Mucosa of gallbladder (tissue), 1 donor: ENCODE measurements around the gene STAT5B. TPM values are rescaled to one million over a fixed set of nuclear protein-coding genes. Genes with fewer than 3 reads are reported as not detected.
"Not testable (repeated sequence)": the region's sequence is repeated elsewhere in the genome, so short reads cannot be mapped to it uniquely, and the experiment has no call there.

Source experiments
- DNase-seq: peaks from one replicate; pipeline ENCODE4 v3.0.0-alpha.2; 2020; ENCODE audit warnings: low spot score
- total RNA-seq: library from RNA; stranded (reverse); gene quantifications from one replicate; pipeline ENCODE4 v1.2.1, GENCODE V29; 2021
- donor health status: DM: no; HTN: no; CAD: no.

Gene STAT5B
- total RNA-seq, 1 donor from 2014 or later, result 61.7 TPM

DNA sequence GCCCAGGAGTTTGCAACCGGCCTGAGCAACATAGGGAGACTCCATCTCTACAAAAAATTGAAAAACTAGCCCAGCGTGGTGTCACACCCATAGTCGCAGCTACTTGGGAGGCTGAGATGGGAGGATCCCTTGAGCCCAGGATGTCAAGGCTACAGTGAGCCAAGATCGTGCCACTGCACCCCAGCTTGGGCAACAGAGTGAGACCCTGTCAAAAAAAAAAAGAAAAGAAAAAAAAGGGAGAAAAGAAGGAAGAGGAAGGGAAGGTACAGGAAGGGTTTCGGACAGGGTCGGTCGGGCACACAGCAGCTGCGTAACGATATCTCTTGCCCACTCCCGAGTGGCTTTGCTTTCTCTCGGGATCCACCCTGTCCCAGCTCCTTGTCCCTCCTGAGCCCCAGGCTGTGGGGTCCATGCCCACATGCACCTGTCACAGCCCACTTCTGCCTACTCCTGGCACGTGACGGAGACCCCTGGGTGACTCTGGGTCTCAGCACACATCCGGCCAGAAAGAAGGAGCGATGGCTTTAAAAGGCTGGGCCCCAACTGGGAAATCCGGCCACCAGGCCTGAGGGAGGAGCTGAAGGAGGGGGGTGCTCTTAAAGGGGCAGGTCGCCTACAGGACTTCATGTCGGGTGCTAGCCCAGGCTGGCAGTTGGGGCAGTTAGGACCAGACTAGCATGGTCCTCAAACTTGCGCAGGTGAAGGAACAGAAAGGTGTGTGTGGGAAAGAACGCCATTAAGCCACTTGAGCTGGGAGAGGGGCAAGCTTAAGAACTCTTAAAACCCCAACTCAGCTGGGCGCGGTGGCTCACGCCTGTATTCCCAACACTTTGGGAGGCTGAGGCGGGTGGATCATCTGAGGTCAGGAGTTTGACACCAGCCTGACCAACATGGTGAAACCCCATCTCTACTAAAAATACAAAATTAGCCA lies 82.0 kb downstream of the STAT5B start, which contains the start of gene GHDC:
Gene GHDC (minus strand): TSS at position 526 of the 931 bp plus-strand sequence. CDS start 913 bp downstream, outside the sequence.
- peak; percentile 86 for DNase-seq

DNA sequence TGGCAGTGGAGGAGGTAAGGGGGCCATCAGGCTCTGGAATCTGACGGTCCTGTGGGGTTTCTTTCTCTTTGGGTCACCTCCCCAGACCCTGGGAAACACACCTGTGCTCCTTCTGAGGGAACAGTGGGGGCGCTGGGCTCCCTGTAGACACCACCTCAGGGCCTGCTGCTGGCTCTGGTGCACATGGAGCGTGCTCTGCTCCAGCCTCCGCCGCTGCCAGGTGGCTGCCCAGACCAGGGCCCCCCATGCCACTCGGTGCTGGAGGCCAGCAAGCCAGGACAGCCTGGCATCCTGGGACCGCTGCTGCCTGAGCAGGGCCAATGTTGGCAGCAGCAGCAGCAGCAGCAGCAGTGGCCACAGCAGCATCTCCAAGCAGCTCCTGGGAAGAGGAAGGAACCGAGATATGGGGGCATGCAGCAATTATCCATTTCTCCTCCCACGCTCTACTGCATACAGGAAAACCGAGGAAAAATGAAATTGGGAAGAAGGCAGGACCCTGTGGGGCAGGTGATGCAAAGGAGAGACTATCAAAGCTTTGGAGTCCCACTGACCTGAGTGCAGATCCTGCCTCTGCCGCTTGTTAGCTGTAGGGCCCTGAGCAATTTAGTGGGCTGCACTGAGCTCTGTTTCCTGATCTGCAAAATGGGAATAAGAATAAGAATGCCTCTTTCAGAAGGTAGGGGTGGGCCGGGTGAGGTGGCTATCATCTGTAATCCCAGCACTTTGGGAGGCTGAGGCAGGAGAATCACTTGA lies 82.8 kb downstream of the STAT5B start:
- no peak for DNase-seq

DNA sequence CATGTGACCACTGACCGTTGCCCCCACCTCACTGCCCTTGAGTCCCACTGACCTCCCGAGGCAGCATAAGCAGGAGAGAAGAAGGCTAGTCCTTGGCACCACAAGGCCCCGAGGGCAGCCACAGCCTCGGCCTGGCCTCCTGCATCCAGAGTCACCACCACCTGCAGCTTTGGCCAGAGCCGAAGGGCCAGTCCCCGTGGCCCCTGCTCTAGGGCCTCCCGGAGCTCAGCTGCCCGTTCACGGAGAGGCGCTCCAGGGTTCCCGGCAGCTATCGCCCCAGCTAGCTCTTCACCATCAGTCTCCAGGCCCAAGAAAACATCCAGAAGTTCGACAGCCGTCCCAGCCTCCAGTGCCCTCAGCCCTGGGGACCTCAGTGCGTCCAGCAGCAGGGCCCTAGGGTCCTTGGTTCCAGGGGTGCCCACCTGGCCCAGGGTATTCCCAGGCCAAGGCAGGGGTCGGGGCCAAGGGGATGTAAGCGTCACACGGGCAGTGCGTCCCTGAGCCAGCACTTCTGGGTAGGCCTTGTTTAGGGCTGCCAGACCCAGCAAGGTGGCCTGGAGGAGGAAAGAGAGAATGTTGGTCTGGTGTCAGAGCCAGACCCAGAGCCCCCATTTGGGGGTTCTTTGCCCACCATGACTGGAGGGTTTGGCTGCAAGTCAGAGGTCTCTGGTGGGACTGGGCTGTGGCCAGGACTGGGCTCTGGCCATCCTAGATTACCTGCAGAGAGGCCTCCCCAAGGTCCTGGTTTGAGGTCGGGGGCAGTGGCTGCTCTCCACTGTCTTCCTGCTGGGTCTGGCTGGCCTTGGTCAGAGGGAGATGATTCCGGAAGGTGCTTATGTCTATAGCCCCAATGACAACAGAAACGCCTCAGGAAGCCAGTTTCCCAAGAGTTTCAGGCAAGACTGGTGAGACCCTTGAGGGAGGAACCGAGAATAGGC lies 83.7 kb downstream of the STAT5B start:
- DNase-seq, result no peak

DNA sequence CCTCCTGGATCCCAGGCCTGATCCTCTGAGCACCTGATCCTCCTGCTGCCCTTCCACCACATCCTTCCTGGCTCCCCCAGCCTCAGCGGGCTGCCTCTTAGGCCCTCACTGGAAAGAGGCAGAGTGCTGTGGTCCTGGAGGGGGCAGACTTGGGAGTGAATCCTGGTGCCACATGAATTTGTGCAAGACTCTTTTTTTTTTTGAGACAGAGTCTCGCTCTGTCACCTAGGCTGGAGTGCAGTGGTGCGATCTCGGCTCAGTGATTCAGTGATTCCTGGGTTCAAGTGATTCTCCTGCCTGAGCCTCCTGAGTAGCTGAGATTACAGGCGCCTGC lies 84.9 kb downstream of the STAT5B start:
- no peak for DNase-seq

DNA sequence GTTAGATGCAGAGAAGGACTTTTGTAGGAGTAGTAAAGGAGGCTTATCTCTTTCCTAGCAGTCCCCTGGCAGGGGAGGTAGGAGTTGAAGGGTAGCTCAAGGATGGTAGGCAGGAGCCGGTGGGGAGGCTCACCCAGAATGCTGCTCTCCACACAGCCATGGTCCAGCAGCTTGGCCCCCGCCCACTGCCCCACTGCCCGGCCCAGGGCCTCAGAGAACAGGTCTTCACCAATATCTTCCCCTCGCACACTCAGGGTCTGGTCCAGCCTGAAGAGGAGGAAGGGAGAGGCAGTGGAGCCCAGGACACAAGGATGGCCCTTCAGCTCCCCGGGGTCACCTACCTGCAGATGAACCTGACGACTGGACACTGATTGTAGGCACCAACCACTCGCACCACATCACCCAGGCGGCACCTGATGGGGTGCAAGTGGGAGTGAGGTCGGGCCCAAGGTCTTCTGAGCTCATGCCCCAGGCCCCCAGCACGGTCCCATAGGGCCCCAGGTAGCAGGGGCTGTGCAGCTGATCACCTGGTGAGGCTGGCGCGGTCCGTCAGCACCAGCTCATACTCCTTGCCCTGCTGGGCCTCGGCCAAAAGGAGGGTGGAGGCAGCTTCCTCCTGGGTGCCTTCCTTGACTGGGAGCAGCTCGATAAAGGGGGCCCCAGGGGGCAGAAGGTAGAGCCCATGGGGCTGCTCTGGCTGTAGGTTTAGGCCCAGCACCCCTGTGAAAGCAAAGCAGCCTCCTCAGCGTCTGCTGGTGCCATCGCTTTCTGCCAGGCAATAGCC lies 85.5 kb downstream of the STAT5B start:
- DNase-seq, result no peak

DNA sequence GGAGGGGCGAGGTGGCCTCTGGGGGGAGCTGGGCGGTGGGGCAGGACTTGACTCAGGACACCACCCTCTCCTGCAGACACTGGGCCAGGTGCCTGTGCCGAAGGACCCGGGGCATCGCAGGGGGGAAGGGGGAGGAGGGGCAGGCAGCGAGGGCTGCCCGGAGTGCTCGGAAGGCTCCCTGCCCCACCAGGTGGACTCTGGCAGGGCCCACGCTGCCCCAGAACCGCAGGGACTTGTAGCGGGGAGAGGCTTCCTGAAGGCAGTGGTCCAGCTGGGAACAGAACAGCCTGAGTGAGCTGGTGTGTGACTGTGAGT lies 86.6 kb downstream of the STAT5B start:
- DNase-seq, result no peak

DNA sequence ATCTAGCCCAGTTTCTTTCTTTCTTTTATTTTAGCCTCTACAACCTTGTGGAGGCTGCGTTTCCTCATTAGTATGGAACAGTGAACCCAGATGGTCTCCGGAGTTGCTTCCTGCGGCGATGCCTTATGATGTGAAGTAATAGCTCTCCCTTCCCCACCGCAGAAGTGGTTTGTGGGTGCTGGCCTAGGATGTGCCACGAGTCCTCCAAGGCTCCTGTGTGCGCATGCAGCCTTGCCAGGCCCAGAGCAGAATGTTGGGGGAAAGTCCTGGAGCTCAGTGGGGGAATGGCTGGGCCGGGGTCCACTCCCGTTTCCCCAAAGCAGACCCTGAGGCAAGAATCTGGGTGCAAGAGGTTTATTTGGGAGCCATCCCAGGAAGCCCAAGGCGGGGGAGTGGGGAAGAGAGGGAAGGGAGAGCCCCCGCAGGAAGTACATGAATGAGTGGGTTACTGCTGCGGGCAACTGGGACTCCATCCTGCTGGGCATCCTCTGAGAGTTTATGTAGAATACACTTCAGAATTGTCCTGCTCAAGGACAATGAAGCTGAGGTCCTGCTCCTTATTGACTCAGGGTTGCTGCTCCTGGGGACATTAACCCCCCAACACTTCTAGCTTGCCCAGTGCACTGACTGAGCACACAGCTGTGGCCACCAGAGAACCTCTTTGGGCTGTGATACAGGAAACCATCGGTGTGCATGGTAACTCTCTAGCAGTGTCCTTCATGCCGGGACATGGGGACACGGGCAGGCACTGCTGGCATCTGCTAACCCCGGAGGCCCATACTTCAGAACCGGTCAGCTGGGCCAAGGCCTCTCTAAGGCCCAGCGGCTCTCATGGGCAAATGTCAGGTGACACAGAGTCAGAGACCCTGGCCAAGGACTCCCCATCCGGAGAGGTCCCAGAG lies 87.2 kb downstream of the STAT5B start:
- DNase-seq, result no peak

DNA sequence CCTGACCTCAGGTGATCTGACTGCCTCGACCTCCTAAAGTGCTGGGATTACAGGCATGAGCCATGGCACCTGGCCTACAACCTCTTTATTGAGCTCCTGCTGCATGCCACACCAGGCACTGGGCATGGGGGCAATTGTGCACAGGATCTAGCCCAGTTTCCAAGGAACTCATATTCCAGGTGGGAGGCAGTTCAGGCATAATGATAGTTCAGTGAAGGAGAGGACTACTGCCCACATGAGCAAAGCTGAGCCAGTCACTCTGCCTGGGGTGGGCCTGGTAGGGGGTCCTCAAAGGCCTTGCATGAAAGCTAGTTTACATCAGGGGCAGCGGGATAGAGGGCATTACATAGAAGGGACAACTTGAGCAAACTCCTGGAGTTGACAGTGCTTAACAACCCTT lies 88.4 kb downstream of the STAT5B start:
- no peak for DNase-seq

DNA sequence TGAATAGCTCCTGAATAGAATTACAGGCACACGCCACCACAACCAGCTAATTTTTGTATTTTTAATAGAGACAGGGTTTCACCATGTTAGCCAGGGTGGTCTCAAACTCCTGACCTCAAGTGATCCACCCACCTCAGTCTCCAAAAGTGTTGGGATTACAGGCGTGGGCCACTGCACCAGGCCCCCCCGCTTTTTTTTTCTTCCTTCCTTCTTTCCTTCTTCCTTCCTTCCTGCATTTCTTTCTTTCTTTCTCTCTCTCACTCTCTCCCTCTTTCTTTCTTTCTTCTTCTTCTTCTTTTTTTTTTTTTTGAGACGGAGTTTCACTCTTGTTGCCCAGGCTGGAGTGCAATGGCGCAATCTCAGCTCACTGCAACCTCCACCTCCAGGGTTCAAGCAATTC lies 90.0 kb downstream of the STAT5B start:
- not testable (repeated sequence) for DNase-seq

DNA sequence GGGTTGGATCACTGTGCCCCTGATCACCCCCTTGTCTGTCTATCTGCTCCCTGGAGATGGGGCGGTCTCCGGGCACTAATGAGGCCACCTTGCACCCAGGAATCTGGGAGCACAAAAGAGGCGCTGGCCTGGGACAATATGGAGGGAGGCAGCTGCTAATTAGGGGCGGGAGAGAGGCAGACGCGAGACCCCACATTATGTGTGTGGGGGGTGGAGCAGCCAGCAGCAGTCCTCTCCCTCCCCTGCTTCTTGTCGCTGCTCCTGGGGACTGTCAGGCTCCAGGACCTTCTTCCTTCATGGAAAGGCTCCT lies 90.6 kb downstream of the STAT5B start:
- DNase-seq, result no peak

DNA sequence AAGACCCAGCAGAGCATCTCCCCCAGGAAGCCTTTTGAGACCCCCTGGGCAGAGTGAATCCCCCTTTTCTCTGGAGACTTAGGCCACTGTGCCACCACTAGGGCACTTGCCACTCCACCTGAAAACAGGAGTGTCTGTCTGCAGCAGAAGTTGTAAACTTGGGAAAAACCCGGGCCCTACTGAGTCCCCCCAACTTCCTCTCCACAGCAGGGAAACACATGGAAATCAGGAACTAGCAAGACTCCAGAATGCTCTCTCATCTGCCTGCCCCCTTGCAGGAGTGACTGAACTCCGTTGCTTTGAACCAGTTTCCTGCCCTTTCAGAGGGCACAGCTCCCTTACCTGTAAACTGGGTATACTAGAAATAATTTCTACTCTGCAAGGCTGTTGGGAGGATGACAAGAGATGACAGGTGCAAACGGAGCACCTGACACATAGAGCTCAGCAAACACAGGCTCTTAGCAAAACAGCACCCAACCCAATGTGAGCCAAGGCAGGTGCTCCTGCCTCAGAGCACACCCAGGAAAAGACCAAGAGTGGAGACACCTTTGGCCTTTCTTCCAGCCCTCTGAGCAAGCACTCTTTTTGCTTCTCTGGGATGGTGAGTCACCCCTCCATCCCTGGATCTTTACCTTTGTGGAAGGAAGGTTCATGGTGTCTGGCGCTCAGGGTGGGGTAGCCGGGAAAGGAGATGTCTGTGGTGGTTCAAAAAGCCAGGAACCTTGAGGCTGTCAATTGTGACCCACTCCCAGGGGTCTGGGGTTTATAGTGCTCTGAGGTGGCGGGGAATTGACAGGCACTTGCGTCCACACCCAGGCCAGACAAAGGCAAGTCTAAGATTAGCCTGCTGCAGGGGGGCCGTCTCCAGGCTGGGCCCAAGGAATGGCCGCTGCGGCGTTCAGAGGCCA lies 91.2 kb downstream of the STAT5B start, which contains the start of gene HCRT:
Gene HCRT (minus strand): TSS at position 740 of the 908 bp plus-strand sequence. CDS start 87 bp downstream, at position 653.
- DNase-seq, result no peak

DNA sequence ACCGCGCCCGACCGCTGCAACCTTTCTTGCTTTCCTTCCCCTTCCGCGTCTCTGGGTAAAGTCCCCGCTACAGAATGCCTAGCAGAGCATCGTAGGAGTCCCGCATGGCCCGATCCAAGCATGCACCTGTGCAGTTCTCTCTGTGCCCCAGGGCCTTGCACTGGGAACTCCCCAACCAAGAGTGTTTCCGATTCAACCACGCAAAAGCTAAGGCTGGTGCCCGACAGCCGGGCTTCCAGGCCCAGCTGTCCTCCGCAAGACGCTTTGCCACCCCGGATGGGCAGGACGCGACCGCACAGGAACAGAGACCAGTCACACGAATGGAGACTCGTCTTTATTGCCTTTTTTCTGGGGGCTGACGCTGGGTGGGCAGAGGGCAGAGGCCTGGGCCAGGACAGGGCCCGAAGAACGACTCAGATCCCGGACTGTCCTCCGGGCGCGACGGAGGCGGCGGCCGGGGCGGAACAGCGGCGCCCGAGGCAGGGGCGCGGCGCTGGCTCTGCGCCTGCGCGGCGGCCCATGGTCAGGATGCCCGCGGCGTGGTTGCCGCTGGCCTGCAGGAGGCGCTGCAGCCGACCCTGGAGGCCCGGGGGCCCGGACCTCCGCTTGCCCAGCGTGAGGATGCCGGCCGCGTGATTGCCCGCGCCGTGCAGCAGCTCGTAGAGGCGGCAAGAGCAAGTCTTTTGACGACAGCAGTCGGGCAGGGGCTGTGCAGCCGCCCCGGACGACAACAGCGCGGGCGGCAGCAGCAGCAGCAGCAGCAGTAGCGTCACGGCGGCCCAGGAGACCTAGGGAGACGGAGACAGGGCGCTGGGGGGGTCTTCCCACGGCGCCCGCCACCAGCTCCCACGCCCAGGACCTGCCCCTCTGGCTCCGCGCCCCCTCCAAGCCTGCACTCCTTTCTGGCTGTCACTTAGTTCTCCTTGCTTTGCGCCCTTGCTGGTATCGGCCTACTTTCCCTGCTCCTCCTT lies 92.2 kb downstream of the STAT5B start:
- DNase-seq, result peak; percentile 71

DNA sequence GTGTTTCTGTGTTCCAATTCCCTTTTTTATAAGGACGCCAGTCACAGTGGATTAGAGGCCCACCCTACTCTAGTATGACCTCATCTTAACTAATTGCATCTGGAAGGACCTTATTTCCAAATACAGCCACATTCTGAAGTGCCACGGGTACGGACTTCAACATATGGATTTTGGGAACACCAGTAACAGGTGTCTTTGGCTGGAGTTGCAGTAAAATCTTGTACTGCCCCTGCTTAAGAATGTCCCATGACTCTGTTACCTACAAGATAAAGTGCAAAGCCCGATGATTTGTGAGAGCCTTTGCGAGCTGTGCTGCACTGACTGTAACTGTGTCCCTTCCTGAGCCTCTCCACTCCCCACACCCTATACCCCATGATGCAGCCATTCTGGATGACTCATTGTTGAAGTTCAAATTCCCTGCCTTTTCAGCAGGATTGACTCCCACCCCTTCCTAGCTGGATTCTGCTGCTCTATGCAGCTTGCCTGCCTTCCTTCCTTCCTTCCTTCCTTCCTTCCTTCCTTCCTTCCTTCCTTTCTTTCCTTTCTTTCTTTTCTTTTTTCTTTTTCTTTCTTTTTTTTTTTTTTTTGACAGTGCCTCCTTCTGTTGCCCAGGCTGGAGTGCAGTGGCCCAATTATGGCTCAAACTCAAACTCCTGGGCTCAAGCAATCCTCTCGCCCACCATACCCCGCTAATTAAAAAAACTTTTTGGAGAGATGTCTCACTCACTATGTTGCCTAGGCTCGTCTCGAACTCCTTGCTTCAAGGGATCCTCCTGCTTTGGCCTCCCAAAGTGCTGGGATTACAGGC lies 93.1 kb downstream of the STAT5B start:
- no peak for DNase-seq

DNA sequence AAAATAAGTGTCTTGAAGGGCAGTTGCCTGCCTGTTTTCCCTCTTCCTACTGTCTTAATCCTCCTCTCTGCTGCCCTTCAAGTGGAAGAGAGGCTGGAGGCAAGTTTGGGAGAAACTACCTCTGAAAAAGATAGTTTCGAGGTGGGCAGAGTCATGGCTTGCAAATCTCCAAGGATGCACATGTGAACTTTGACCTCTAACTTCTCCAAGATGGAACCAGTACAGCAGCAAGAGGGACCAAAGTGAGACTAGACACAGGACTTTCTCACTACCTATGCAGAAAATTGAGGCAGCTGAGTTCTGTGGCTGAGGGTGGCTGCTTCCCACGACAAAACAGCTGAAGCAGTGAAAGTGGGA lies 94.4 kb downstream of the STAT5B start:
- DNase-seq, result no peak

DNA sequence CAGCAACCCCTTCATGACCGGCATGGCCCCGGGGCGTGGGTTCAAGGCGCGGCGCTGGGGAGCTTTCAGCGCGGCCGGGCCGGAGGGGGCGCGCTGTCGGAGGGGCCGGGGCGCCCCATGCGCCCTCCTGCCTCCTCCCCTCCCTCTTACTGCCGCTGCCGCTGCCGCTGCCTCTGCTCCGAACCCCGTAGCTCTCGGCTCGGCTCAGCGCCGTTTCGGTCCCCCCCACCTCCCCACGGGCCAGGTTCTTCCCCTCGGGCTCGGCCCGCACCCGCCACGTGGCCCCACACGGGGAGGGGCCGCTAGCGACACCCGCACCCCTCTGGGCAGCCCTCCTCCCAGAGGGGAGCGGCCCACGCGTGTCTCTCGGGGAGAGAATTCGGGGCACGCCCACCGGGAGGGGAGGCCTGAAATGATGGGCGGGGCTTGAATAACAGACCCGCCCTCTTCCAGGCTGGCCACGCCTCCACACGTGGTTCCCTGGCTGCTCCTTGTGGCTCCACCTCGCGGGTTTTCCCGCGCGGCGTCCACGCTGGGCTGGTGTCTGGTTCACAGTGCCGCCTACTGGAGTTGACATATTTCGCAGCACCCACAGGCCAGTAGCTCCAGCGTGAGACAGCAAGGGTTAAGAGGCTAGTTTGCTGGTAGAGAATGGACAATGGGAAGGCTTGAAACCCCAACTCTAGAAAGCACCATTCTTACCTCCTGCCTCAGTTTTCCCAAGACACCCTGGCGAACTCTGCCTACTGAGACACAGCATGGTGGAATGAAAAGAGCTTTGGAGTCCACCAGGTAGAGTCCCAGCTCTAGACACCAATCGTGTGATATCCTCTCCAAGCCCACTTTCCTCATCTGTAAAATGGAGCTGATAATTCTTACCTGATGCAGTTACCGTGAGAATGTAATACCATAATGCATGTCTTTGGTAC lies 95.0 kb downstream of the STAT5B start, which contains the start of gene KCNH4:
Gene KCNH4 (minus strand): TSS at position 221 of the 929 bp plus-strand sequence. CDS start 197 bp downstream, at position 24.
- peak; percentile 66 for DNase-seq

DNA sequence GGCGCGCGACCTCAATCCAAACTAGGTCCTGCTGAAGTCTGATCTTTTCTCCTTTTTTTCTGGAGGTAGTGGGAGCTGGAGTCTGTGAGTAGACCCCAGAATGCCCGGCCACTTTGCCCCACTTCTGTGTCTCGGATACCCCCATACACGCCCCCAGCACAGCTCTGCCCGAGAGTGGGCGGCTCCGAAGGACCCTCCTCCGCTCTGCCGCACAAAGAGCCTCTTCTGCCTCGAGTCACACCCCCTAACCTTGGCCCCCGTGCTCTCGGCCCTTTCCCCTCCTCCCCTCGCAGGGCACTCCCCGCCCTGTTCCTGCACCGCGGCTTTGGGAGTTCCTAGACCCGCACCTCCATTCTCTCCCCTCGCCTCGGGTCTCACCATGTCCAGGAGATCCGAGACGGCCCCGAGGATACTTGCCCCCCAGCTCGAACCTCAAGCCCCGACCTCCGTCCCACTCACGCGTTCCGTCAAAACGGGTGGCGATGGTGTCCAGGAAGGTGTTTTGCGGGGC lies 95.7 kb downstream of the STAT5B start:
- no peak for DNase-seq
